Bronchial epithelial cell (primary cell): Measurements from ENCODE around the gene NEB. TPM values are rescaled to one million over a fixed set of nuclear protein-coding genes. Genes with fewer than 3 reads are reported as not detected.

Experiments
- DNase-seq: peaks from one replicate; pipeline ENCODE4 v3.0.0-alpha.2; 2010; ENCODE audit warnings: low read depth
- FAIRE-seq: peaks from 2 replicates; lab custom pipeline; 2011; peaks lifted over from hg19 to GRCh38; lab: Jason Lieb, UNC
- H3K27me3 ChIP-seq: 2 replicates; pipeline ENCODE4 v1.5.1; 2011; ENCODE audit warnings: low read length; ENCODE audit not compliant: control insufficient read depth, insufficient read depth
- H3K36me3 ChIP-seq: 2 replicates; pipeline ENCODE4 v1.5.1; 2011; ENCODE audit warnings: low read length; ENCODE audit not compliant: control insufficient read depth, insufficient read depth
- H3K4me3 ChIP-seq: 2 replicates; pipeline ENCODE4 v1.5.1; 2011; ENCODE audit warnings: mild to moderate bottlenecking, low read depth, low read length, control low read depth
- CTCF ChIP-seq: IDR thresholded peaks from 2 replicates; pipeline ENCODE4 v1.5.1; 2011; ENCODE audit warnings: mild to moderate bottlenecking, moderate library complexity, low read length, control low read depth, inconsistent platforms; ENCODE audit not compliant: insufficient read depth, severe bottlenecking
- total RNA-seq: library from RNA; depleted of rRNA; stranded (reverse); fragments of >200 nt; gene quantifications from 2 replicates; pipeline ENCODE4 v1.2.1, GENCODE V29; 2014

NEB gene
- total RNA-seq = 0.26 and 0.90 TPM in 2 replicates

- H3K27me3 ChIP-seq = no peaks in the 10 kb centered on the region
- no peak within 1 kb of the TSS for H3K4me3 ChIP-seq
- FAIRE-seq = no peak
- no peak for DNase-seq
- no peak for TF ChIP-seq CTCF
- H3K36me3 ChIP-seq = no peaks in the 10 kb centered on the region
These were observed at the start of gene NEB for GRCh38 chr2:151733771-151734672. NEB (minus strand) TSS chr2:151734476; CDS start chr2:151733156, 1,320 bp downstream.

GRCh38 chr2:151783133-151783520 lies 48.9 kb upstream of the NEB start:
- no peak for TF ChIP-seq CTCF
- DNase-seq (no peak), FAIRE-seq (no peak)
- Histone ChIP-seq H3K36me3 (peaks cover 7% of the 10 kb centered on the region), H3K27me3 (no peaks in the 10 kb centered on the region), H3K4me3 (no peak overlapping the region)

DNA sequence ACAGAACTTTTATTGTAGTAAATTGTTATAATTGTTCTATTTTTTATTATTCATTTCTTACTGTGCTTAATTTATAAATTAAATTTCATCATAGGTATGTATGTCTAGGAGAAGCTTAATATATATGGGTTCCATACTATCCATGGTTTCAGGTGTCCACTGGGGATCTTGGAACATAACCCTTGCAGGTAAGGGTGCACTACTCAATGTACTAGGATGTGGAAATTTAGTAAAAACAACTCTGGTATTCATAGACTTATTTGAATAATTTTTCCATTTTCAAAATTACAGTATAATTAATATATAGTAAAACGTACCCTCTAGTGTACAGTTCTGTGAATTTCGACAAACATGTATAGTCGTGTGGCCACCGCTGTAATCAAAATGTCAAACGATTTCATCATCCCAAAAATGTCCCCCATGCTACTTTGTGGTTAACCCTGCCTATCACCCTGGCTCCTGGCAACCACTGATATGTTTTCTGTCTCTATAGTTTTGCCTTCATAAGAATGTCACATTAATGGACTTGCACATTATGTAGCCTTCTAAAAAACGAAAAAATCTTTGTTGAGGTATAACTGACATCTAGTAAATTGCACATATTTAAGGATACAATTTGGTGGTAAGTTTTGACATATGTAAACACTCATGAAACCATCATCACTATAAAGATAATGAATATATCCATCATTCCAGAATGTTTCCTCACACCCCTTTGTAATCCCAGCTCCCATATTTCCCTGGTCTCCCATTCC lies 48.3 kb upstream of the NEB start:
- H3K27me3 ChIP-seq = no peaks in the 10 kb centered on the region
- TF ChIP-seq CTCF = no peak
- peaks cover 7% of the 10 kb centered on the region for H3K36me3 ChIP-seq
- no peak overlapping the region for H3K4me3 ChIP-seq
- FAIRE-seq (no peak), DNase-seq (no peak)

DNA sequence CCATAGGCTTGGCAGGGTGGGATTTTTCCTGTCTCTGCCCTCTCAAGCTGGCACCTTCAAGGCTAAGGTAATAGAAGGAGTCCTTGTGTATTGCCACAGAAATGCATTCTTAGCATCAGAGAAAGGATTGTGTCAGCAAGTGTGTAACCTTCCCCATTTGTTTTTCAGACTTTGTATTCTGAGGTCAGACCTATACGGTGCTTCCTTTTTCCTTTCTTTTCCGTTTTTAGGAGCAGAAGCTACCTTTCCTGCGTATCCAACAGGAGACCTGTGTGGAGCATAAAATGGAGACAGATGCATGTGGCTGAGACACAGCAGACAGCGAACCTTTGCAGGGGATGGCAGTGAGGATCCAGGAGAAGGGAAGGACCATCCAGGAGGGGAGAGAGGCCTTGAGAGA lies 47.4 kb upstream of the NEB start:
- H3K27me3 ChIP-seq = no peaks in the 10 kb centered on the region
- FAIRE-seq (no peak), DNase-seq (no peak)
- no peak for TF ChIP-seq CTCF
- no peak overlapping the region for H3K4me3 ChIP-seq
- H3K36me3 ChIP-seq = peaks cover 7% of the 10 kb centered on the region

- FAIRE-seq = no peak
- no peaks in the 10 kb centered on the region for H3K27me3 ChIP-seq
- DNase-seq = no peak
- no peak overlapping the region for H3K4me3 ChIP-seq
- no peak for TF ChIP-seq CTCF
- H3K36me3 ChIP-seq = peaks cover 4% of the 10 kb centered on the region
These were observed 46.7 kb upstream of the NEB start for GRCh38 chr2:151780938-151781337.
